ENCODE data around the gene AJAP1.

Gene AJAP1

DNA sequence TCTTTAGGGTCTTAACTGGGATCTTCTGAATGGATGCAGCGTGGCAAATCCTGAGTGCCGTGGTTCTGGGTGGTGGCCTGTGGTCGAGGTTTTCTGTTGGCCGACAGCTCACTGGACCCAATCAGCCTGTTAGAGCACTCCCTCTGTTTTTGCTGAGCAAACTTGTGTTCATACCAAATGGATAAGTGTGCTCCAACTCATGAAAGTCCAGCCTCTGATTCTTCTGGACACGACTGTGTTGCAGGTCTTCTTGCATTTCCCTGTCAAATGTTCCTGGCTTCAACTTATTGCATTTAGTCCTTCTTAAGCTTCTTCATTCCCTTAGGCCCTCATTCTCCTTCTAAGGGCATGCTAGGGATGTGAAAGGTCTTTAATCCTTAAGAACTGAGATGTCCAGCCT, 63.7 kb downstream of the AJAP1 start:
- no peak for DNase-seq (ENCODE audit: low read depth)
- H3K4me3 ChIP-seq (replicated peaks; ENCODE audit: low read depth, low read length), result no peak overlapping the region
- TF ChIP-seq CTCF (IDR thresholded peaks at IDR 0.05; ENCODE audit: low read length, missing control alignments), result no peak

DNA sequence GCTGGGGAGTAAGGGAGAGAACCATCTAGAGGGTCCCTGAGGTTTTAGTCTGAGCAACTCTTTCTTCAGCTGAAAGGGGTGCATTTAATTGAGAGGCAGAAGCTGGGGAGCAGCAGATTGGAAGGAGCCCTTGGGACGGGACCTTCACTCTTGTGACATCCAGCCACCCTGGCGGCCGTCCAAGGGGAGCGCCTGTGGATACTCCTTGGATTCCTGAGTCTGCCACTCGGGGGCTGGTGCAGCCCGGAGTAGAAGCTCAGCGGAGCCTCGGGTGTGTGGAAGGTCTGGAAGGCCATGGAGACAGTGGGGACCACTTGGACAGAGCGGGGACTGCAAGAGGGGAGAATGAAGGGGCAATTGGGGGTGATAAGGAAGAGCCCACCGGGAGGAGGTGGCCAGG, 68.7 kb downstream of the AJAP1 start:
- no peak for TF ChIP-seq CTCF (IDR thresholded peaks at IDR 0.05; ENCODE audit: low read length, missing control alignments)
- DNase-seq (ENCODE audit: low read depth), result no peak
- no peak overlapping the region for H3K4me3 ChIP-seq (replicated peaks; ENCODE audit: low read depth, low read length)

- no peak overlapping the region for H3K4me3 ChIP-seq (replicated peaks; ENCODE audit: low read depth, low read length)
- DNase-seq (ENCODE audit: low read depth), result no peak
- TF ChIP-seq CTCF (IDR thresholded peaks at IDR 0.05; ENCODE audit: low read length, missing control alignments), result no peak
Observed at GRCh38 chr1:4724001-4724400, 69.6 kb downstream of the AJAP1 start.

- DNase-seq (ENCODE audit: low read depth), result no peak
- no peak for TF ChIP-seq CTCF (IDR thresholded peaks at IDR 0.05; ENCODE audit: low read length, missing control alignments)
- H3K4me3 ChIP-seq (replicated peaks; ENCODE audit: low read depth, low read length), result no peak overlapping the region
Observed at GRCh38 chr1:4724695-4725250, 70.4 kb downstream of the AJAP1 start.

GRCh38 chr1:4725416-4725815, 71.0 kb downstream of the AJAP1 start:
- no peak for TF ChIP-seq CTCF (IDR thresholded peaks at IDR 0.05; ENCODE audit: low read length, missing control alignments)
- H3K4me3 ChIP-seq (replicated peaks; ENCODE audit: low read depth, low read length), result no peak overlapping the region
- no peak for DNase-seq (ENCODE audit: low read depth)

GRCh38 chr1:4726620-4727341, 72.4 kb downstream of the AJAP1 start:
- no peak for TF ChIP-seq CTCF (IDR thresholded peaks at IDR 0.05; ENCODE audit: low read length, missing control alignments)
- H3K4me3 ChIP-seq (replicated peaks; ENCODE audit: low read depth, low read length), result no peak overlapping the region
- DNase-seq (ENCODE audit: low read depth), result no peak

Data from fibroblast of pulmonary artery (primary cell).